ENCODE measurements around the gene C1QBP. TPM values are rescaled to one million over a fixed set of nuclear protein-coding genes. Genes with fewer than 3 reads are reported as not detected.

The C1QBP gene
- total RNA-seq, 4 donors from 2014 or later = 163 to 327 (median 228) TPM

GRCh38 chr17:5425826-5426225 is 13.1 kb downstream of the C1QBP start:
- Histone ChIP-seq H3K9me3 (no peaks in the 10 kb centered on the region), H3K36me3 (peaks cover 0 to 97% (median 26%) of the 10 kb centered on the region in 3 donors), H3K4me1 (peaks cover 8 to 47% (median 11%) of the 10 kb centered on the region in 3 donors), H3K4me3 (no peak overlapping the region), H3K27ac (no peak overlapping the region), H3K27me3 (no peaks in the 10 kb centered on the region)
- intact Hi-C loops (cut with DNase I) = no loop called here
- TF ChIP-seq CTCF (IDR thresholded peaks at IDR 0.05) = no peak
- TF ChIP-seq POLR2A (IDR thresholded peaks at IDR 0.05) = no peak
- WGBS, 2 donors = 76 to 80% methylated on average over 3 of the region's 3 CpGs
- DNase-seq = no peak

DNA sequence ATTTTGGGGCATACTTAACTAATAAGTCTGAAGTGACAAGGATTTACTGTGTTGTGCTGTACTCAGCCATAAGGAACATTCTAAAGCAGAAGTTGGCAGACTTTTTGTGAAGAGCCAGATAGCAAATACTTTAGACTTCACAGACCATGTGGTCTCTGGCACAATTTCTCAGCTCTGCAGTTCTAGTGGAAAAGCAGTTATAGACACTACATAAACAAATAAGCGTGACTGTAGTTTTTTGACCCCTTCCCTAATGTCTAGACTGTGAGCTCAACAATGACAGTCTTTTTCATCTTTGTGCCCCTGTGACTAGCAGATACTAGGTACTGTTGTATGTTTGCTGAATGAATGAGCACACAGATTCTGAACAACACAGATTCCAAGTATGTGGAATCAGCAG is 14.0 kb downstream of the C1QBP start:
- no peaks in the 10 kb centered on the region for H3K9me3 ChIP-seq
- WGBS, 2 donors = 92 to 100% methylated on average over 1 of the region's 1 CpG
- H3K4me3 ChIP-seq = no peak overlapping the region
- H3K27me3 ChIP-seq = no peaks in the 10 kb centered on the region
- no peak overlapping the region for H3K27ac ChIP-seq
- intact Hi-C loops (cut with DNase I) = no loop called here
- peaks cover 12 to 44% (median 13%) of the 10 kb centered on the region in 3 donors for H3K4me1 ChIP-seq
- TF ChIP-seq POLR2A (IDR thresholded peaks at IDR 0.05) = no peak
- DNase-seq = no peak
- peaks cover 0 to 88% (median 26%) of the 10 kb centered on the region in 3 donors for H3K36me3 ChIP-seq

- H3K36me3 ChIP-seq = peaks cover 0 to 66% (median 26%) of the 10 kb centered on the region in 3 donors
- H3K27ac ChIP-seq = peak overlapping the region in 3 of 4 donors; percentile 57 to 68 (median 62)
- no peaks in the 10 kb centered on the region for H3K9me3 ChIP-seq
- no peaks in the 10 kb centered on the region for H3K27me3 ChIP-seq
- no peak for DNase-seq
- intact Hi-C loops (cut with DNase I) = no loop called here
- WGBS, 2 donors = 55 to 85% methylated on average over 2 of the region's 2 CpGs
- H3K4me1 ChIP-seq = peaks cover 19 to 46% (median 23%) of the 10 kb centered on the region in 3 donors
- TF ChIP-seq CTCF (IDR thresholded peaks at IDR 0.05) (peak in 1 of 6 experiments; percentile 24), POLR2A (IDR thresholded peaks at IDR 0.05) (no peak)
- H3K4me3 ChIP-seq = no peak overlapping the region
Observed at GRCh38 chr17:5422505-5422904, 16.4 kb downstream of the C1QBP start.

DNA sequence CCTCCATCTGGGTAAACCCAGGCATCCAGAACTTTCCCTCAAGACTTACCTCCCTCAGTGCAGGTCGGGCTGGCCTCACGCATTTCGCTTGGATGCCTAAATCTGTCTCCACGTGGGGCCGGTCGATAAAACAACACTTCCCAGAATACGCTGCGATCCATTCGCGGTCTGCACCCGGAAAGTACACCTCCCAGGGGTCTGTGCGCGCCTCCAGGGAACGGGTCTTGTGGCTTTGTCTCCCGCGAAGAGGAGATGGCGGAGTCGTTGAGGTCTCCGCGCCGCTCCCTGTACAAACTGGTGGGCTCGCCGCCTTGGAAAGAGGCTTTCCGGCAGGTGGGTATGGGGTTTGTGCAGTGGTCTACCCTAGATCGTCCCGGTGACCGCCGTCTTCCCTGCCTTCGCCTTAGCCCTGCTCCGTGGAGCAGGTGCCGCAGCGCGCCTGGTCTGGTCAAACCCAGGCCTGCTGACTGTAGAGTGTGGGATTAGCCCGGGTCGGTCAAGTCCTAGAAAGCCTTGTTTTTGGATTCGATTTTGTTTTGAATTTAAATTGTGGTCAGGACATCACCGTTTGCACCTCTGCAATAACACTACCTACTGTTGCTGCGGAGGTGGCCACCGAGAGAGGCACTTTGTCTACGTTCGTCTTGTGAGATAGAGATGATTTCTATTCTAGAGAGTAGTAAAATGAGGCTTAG is 18.8 kb downstream of the C1QBP start, which contains the start of gene RPAIN:
Gene RPAIN (plus strand): TSS at position 224 of the 695 bp plus-strand sequence. CDS start 29 bp downstream, at position 253.
- Histone ChIP-seq H3K9me3 (no peaks in the 10 kb centered on the region), H3K4me1 (peaks cover 25 to 61% (median 33%) of the 10 kb centered on the region in 3 donors), H3K36me3 (peaks cover 0 to 65% (median 5%) of the 10 kb centered on the region in 3 donors), H3K27me3 (no peaks in the 10 kb centered on the region), H3K27ac (peak within 1 kb of the TSS; percentile 85 to 97 (median 90)), H3K4me3 (peak within 1 kb of the TSS; percentile 56 to 88 (median 77))
- 0 to 1% methylated on average over 21 to 24 of the region's 41 CpGs for WGBS, 2 donors
- no peak for TF ChIP-seq CTCF (IDR thresholded peaks at IDR 0.05)
- TF ChIP-seq POLR2A (IDR thresholded peaks at IDR 0.05) = peak in 3 of 4 donors; percentile 67 to 70 (median 68)
- intact Hi-C loops (cut with DNase I) = no loop called here
- DNase-seq = peak; percentile 43

GRCh38 chr17:5419356-5419958 is 19.5 kb downstream of the C1QBP start, which contains the start of gene NUP88:
Gene NUP88, minus strand, starts transcription at chr17:5419662. Its CDS starts 12 bp downstream, at chr17:5419650.
- Histone ChIP-seq H3K4me3 (peak within 1 kb of the TSS; percentile 56 to 88 (median 77)), H3K27ac (peak within 1 kb of the TSS; percentile 85 to 97 (median 90)), H3K27me3 (no peaks in the 10 kb centered on the region), H3K36me3 (peaks cover 0 to 65% (median 3%) of the 10 kb centered on the region in 3 donors), H3K4me1 (peaks cover 25 to 62% (median 33%) of the 10 kb centered on the region in 3 donors), H3K9me3 (no peaks in the 10 kb centered on the region)
- intact Hi-C loops (cut with DNase I) = no loop called here
- DNase-seq = peak; percentile 73
- TF ChIP-seq CTCF (IDR thresholded peaks at IDR 0.05) (no peak), POLR2A (IDR thresholded peaks at IDR 0.05) (peak in 3 of 4 donors; percentile 79 to 91 (median 87))
- WGBS, 2 donors = 0 to 4% methylated on average over 3 to 5 of the region's 49 CpGs

Measured in esophagus squamous epithelium (tissue), 5 donors.